Epithelial cell of esophagus (primary cell): ENCODE data around the gene PGM2.

ENCODE experiments used
- DNase-seq: peaks from one replicate; pipeline ENCODE4 v3.0.0; 2010; ENCODE audit warnings: low read depth
- H3K4me3 ChIP-seq: 2 replicates; pipeline ENCODE4 v1.5.1; 2011; ENCODE audit warnings: mild to moderate bottlenecking, low read length, control low read depth
- TF ChIP-seq, protein P1 (sequence below): IDR thresholded peaks from 2 replicates; pipeline ENCODE4 v1.5.1; 2011; ENCODE audit warnings: low read depth, mild to moderate bottlenecking, low read length, control low read depth, inconsistent platforms; ENCODE audit not compliant: insufficient read depth; ENCODE audit errors: missing control alignments

Gene PGM2

GRCh38 chr4:37908488-37909331, 82.2 kb downstream of the PGM2 start:
- TF ChIP-seq, protein P1, sequence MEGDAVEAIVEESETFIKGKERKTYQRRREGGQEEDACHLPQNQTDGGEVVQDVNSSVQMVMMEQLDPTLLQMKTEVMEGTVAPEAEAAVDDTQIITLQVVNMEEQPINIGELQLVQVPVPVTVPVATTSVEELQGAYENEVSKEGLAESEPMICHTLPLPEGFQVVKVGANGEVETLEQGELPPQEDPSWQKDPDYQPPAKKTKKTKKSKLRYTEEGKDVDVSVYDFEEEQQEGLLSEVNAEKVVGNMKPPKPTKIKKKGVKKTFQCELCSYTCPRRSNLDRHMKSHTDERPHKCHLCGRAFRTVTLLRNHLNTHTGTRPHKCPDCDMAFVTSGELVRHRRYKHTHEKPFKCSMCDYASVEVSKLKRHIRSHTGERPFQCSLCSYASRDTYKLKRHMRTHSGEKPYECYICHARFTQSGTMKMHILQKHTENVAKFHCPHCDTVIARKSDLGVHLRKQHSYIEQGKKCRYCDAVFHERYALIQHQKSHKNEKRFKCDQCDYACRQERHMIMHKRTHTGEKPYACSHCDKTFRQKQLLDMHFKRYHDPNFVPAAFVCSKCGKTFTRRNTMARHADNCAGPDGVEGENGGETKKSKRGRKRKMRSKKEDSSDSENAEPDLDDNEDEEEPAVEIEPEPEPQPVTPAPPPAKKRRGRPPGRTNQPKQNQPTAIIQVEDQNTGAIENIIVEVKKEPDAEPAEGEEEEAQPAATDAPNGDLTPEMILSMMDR, result no peak
- no peak overlapping the region for H3K4me3 ChIP-seq
- DNase-seq, result peak; percentile 7

DNA sequence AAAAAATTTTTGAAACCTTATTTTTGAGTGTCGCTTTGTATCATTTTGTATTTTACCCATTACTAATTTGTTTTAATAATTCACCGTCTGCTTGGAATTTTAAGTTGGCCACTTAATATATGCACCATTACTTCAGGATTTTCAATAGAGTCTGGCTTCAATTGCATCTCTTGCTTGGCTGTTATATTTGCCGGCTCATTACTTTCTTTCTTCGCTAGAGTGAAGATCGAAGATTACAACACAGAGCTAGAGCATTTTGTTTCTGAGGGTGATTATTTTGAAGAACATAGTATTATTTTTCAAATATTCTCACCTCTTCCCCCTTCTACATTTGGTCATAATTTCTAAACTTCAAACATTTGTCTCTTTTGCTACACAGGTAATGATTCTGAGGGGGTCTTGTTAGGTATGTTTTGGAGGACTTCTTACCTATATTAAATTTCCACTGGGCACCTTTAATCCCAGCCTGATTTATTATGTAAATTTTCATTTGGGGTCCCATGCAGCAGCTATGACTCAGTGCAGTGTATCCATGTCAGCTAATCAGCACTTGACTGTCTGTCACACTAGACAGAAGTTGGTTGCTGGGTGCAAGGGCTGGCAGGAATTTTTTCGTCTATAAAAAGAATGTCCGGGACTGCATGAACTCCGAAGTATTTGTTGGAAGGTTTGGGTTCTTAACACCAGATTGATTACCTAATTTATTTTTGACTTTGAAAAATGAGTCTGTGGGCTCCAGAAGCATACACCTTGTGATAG, 83.0 kb downstream of the PGM2 start:
- TF ChIP-seq, protein P1, result no peak
- no peak overlapping the region for H3K4me3 ChIP-seq
- DNase-seq, result no peak

DNA sequence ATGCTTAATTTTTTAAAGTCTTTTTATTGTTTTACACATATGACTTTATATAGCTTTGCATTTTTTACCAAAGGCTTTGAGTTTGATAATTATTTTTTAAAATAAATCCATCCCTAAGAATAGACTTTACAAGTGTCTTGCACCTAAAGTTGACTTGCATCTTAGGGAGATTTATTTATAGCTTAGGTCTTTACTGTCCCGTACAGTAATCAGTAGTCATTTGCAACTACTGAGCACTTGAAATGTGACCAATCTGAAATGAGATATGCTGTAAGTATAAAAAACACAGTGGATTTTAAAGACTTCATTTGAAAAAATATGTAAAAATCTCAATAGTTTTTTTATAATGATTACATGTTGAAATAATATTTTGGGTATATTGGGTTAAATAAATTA, 83.6 kb downstream of the PGM2 start:
- TF ChIP-seq, protein P1, result no peak
- H3K4me3 ChIP-seq, result no peak overlapping the region
- no peak for DNase-seq
